ENCODE measurements around the gene TNFRSF4. TPM values are rescaled to one million over a fixed set of nuclear protein-coding genes. Genes with fewer than 3 reads are reported as not detected.

TNFRSF4 gene
- total and polyA plus RNA-seq, 5 donors from 2014 or later, result 19.0 to 65.8 (median 33.9) TPM

DNA sequence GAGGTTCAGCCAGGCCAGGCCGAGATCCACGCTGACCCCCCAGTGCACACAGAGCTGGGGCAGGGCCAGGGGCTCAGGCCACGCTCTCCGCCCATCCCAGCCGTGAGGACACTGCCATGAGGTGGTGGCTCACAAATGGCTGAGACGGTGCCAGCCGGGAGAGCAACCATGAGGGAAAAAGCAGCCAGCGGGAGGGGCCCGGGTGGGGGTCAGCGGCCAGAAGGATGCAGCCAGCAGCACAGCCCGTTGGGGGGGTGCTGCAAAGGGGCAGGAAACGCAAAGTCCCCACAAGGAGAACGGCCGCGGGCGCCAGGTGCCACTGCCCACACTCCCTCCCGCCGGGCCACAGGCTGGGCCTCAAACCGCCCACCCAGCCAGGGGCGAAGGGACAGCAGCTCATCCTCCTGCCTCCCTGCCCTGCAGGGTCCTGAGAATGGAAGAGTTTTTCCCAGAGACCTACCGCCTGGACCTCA, 32.0 kb downstream of the TNFRSF4 start:
- Histone ChIP-seq H3K36me3 (ENCODE audit: control insufficient read depth, insufficient read depth, low read length) (no peaks in the 10 kb centered on the region), H3K9me3 (ENCODE audit: control insufficient read depth in 2 of 2, low read length in 2 of 2) (no peaks in the 10 kb centered on the region), H3K27ac (ENCODE audit: insufficient read depth, low read length, poor library complexity, severe bottlenecking) (no peak overlapping the region), H3K4me3 (ENCODE audit: low read depth, low read length) (no peak overlapping the region), H3K27me3 (ENCODE audit: control insufficient read depth, insufficient read depth, low read length) (no peaks in the 10 kb centered on the region), H3K4me1 (ENCODE audit: control insufficient read depth, insufficient read depth, low read length, poor library complexity, severe bottlenecking) (peaks cover 6% of the 10 kb centered on the region)
- H3K4me1 Mint-ChIP-seq, result peaks cover 0 to 5% (median 0%) of the 10 kb centered on the region in 4 donors
- DNase-seq (no peak), ATAC-seq (ENCODE audit: low read depth in 2 of 2) (no peak)
- peaks cover 10% of the 10 kb centered on the region for H3K27me3 Mint-ChIP-seq
- no peaks in the 10 kb centered on the region for H3K36me3 Mint-ChIP-seq
- H3K4me3 Mint-ChIP-seq, result no peak overlapping the region
- H3K27ac Mint-ChIP-seq, result no peak overlapping the region
- peaks cover 0 to 3% (median 0%) of the 10 kb centered on the region in 7 donors for H3K9me3 Mint-ChIP-seq

DNA sequence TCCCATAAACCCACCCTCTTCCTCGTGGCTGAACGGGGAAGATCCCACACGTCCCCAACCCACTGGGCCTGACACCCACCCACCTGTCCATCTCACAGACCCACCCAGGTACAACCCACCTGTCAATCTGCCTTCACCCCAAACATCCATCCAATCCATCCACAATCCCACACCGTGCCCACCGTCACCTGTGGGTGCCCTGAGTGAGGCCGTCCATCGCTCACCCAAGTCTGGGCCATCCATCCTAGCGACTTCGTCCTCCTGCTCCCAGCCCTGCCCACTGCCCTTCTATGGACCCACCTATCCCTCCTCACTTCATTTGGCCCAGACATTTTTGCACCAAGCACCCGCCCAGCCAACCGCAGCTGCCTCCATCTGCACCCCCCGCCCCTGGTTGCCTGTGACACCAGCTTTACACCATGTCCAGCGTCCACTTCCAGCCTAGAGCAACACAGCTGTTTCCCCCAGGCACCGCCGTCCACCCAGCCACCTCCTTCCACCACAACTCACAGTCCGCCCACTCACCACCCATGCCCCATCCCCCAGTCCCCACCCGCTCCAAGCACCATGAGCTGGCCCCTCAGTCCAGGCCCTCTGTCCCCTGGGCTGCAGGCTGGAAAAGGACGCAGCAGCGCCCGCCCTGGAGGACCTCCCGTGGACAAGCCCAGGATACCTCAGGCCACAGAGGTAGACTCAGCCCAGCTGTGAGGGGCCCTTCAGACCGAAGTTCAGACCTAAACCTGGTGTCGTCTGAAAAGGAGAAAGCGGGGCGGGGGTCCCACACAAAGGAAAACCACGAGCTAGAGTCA, 32.6 kb downstream of the TNFRSF4 start:
- peaks cover 6% of the 10 kb centered on the region for H3K4me1 ChIP-seq (ENCODE audit: control insufficient read depth, insufficient read depth, low read length, poor library complexity, severe bottlenecking)
- no peaks in the 10 kb centered on the region for H3K36me3 ChIP-seq (ENCODE audit: control insufficient read depth, insufficient read depth, low read length)
- H3K27ac ChIP-seq (ENCODE audit: insufficient read depth, low read length, poor library complexity, severe bottlenecking), result no peak overlapping the region
- H3K27me3 ChIP-seq (ENCODE audit: control insufficient read depth, insufficient read depth, low read length), result no peaks in the 10 kb centered on the region
- ATAC-seq (ENCODE audit: low read depth in 2 of 2) (no peak), DNase-seq (peak in 1 of 3 donors; percentile 0)
- Mint-ChIP-seq H3K27ac (peak overlapping the region in 2 of 3 donors; percentile 4 to 71), H3K27me3 (peaks cover 10% of the 10 kb centered on the region), H3K36me3 (no peaks in the 10 kb centered on the region), H3K4me3 (peak overlapping the region in 1 of 4 donors; percentile 52), H3K4me1 (peaks cover 0 to 5% (median 0%) of the 10 kb centered on the region in 4 donors), H3K9me3 (peaks cover 0 to 3% (median 0%) of the 10 kb centered on the region in 7 donors)
- no peak overlapping the region for H3K4me3 ChIP-seq (ENCODE audit: low read depth, low read length)
- no peaks in the 10 kb centered on the region for H3K9me3 ChIP-seq (ENCODE audit: control insufficient read depth in 2 of 2, low read length in 2 of 2)

DNA sequence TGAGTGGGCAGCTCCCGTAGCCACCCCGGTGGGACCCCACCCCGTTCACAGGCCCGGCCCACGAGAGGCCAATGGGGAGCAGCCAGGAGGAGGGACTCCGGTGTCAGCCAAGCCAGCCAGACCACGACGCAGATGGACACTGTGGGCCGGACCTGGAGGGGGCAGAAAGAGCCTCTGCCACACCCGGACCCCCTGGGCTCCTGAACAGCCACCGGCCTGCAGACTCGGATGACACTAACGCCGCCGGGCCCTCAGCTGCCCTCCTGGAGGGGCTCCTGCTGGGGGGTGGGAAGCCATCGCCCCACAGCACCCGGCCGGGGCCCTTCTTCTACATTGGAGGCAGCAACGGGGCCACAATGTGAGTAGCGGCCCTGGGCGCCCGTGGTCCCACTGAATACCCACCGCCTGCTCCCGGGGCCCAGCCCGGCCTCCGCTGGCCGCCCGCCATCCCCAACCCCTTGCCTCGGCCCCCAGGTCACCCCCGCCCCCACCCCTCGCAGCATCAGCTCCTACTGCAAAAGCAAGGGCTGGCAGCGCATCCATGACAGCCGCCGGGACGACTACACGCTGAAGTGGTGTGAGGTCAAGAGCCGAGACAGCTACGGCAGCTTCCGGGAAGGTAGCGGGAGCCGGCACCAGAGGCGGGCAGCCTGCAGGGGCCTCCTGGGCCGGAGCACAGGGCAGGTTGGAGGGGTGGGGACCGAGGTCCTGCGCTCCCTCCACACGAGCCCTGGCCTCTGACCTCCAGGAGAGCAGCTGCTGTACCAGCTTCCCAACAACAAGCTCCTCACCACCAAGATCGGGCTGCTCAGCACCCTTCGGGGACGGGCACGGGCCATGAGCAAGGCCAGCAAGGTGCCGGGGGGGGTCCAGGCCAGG, 33.7 kb downstream of the TNFRSF4 start:
- Mint-ChIP-seq H3K27me3 (peaks cover 11% of the 10 kb centered on the region), H3K4me3 (no peak overlapping the region), H3K4me1 (peaks cover 0 to 10% (median 0%) of the 10 kb centered on the region in 4 donors), H3K9me3 (peaks cover 0 to 2% (median 0%) of the 10 kb centered on the region in 7 donors), H3K36me3 (no peaks in the 10 kb centered on the region), H3K27ac (no peak overlapping the region)
- no peaks in the 10 kb centered on the region for H3K36me3 ChIP-seq (ENCODE audit: control insufficient read depth, insufficient read depth, low read length)
- no peaks in the 10 kb centered on the region for H3K9me3 ChIP-seq (ENCODE audit: control insufficient read depth in 2 of 2, low read length in 2 of 2)
- H3K4me1 ChIP-seq (ENCODE audit: control insufficient read depth, insufficient read depth, low read length, poor library complexity, severe bottlenecking), result peaks cover 6% of the 10 kb centered on the region
- peak in 1 of 3 donors; percentile 1 for DNase-seq
- no peak for ATAC-seq (ENCODE audit: low read depth in 2 of 2)
- H3K27ac ChIP-seq (ENCODE audit: insufficient read depth, low read length, poor library complexity, severe bottlenecking), result no peak overlapping the region
- H3K4me3 ChIP-seq (ENCODE audit: low read depth, low read length), result no peak overlapping the region
- H3K27me3 ChIP-seq (ENCODE audit: control insufficient read depth, insufficient read depth, low read length), result no peaks in the 10 kb centered on the region

DNA sequence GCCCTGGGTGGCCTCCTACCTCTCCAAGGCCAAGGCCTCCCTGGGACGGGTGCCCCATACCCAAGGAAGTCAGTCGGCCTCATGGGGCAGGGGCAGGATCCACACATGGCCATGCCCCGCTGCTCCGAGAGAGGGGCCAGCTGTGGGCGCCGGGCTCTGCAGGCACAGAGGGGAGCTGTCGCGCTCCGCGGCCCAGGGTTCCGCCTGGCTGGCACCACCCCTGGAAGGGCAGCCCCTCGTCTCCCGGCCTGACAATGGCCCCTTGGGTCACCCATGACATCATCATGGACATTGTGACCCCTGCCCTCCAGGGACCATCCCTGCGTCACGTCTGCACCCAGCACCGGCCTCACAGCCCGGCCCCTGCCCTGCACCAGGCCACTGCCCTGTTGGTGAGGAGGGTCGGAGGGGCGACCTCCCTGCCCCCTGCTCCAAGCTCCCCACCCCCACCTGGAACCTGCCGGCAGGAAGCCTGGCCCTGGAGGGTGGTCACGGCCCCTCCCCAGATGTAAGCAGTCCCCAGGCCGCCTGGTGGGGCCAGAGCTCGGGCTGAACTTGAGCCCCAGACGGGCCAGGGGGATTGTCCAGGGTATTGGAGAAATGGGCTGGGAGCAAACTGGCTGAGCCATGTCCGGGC, 34.5 kb downstream of the TNFRSF4 start:
- no peak overlapping the region for H3K27ac ChIP-seq (ENCODE audit: insufficient read depth, low read length, poor library complexity, severe bottlenecking)
- Mint-ChIP-seq H3K36me3 (no peaks in the 10 kb centered on the region), H3K4me1 (peaks cover 0 to 11% (median 0%) of the 10 kb centered on the region in 4 donors), H3K27me3 (peaks cover 11% of the 10 kb centered on the region), H3K9me3 (peaks cover 0 to 2% (median 0%) of the 10 kb centered on the region in 7 donors), H3K27ac (no peak overlapping the region), H3K4me3 (no peak overlapping the region)
- no peak for ATAC-seq (ENCODE audit: low read depth in 2 of 2)
- H3K27me3 ChIP-seq (ENCODE audit: control insufficient read depth, insufficient read depth, low read length), result no peaks in the 10 kb centered on the region
- no peaks in the 10 kb centered on the region for H3K36me3 ChIP-seq (ENCODE audit: control insufficient read depth, insufficient read depth, low read length)
- peaks cover 6% of the 10 kb centered on the region for H3K4me1 ChIP-seq (ENCODE audit: control insufficient read depth, insufficient read depth, low read length, poor library complexity, severe bottlenecking)
- no peak for DNase-seq
- no peak overlapping the region for H3K4me3 ChIP-seq (ENCODE audit: low read depth, low read length)
- H3K9me3 ChIP-seq (ENCODE audit: control insufficient read depth in 2 of 2, low read length in 2 of 2), result no peaks in the 10 kb centered on the region

DNA sequence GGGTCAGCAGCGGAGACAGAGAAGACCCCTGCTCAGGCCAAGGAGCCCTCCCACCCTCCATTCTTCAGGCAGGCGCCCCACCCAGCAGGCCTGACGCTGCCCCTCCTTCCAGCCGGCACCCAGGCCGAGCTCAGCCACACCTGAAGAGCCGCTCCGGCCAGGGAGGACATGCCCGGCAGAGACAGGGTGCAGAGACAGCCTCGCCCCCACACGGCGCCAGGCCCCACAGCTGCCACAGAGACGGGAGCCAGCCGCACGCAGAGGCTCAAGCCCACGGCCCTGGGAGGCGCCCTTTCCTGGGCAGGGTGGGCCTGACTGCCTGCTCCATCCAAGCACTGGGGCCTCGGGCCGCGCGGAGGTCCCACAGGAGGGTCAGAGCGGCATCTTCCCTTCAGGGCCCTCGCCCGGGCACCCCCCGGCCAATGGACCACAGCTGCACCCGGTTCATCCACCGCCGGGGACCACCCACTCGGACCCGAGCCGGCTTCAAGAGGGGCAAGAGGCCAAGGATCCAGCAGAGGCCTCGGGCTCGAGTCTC, 35.1 kb downstream of the TNFRSF4 start:
- no peaks in the 10 kb centered on the region for H3K36me3 Mint-ChIP-seq
- no peak overlapping the region for H3K27ac ChIP-seq (ENCODE audit: insufficient read depth, low read length, poor library complexity, severe bottlenecking)
- DNase-seq (no peak), ATAC-seq (ENCODE audit: low read depth in 2 of 2) (no peak)
- no peaks in the 10 kb centered on the region for H3K27me3 ChIP-seq (ENCODE audit: control insufficient read depth, insufficient read depth, low read length)
- H3K27ac Mint-ChIP-seq, result no peak overlapping the region
- H3K9me3 ChIP-seq (ENCODE audit: control insufficient read depth in 2 of 2, low read length in 2 of 2), result no peaks in the 10 kb centered on the region
- peaks cover 0 to 13% (median 0%) of the 10 kb centered on the region in 4 donors for H3K4me1 Mint-ChIP-seq
- no peaks in the 10 kb centered on the region for H3K36me3 ChIP-seq (ENCODE audit: control insufficient read depth, insufficient read depth, low read length)
- peaks cover 12% of the 10 kb centered on the region for H3K4me1 ChIP-seq (ENCODE audit: control insufficient read depth, insufficient read depth, low read length, poor library complexity, severe bottlenecking)
- H3K4me3 ChIP-seq (ENCODE audit: low read depth, low read length), result no peak overlapping the region
- peaks cover 0 to 2% (median 0%) of the 10 kb centered on the region in 7 donors for H3K9me3 Mint-ChIP-seq
- H3K4me3 Mint-ChIP-seq, result no peak overlapping the region
- peaks cover 11% of the 10 kb centered on the region for H3K27me3 Mint-ChIP-seq

DNA sequence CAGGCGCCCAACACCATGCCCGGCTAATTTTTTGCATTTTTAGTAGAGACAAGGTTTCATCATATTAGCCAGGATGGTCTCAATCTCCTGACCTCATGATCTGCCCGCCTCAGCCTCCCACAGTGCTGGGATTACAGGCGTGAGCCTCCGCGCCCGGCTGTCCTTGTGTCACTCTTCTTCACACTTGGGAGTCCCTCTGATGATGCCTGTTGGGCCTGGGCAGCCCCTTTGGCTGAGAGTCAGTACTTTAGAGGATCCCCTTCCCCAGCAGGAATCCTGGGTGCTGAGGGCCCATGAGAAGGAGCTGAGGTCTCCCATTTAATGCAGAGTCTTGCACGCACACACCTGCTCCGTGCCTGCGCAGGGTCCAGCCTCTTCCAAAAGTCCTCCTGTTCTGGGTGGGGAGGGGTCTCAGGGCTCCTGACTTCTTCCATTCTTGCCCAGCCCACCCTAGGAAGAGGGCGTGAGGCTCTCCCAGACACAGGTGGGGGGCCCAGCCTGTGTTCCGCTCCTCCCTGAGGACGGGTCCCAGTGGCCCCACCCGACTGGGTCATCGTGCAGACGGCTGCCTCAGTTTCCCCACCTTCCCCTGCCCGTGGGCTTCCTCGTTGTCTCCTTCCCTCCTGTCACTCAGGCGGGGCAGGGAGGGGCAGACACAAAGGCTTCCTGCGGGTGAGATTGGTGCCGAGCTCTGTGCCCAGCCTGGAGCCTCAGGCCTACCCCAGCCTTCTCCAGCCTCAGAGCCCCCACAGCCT, 36.3 kb downstream of the TNFRSF4 start:
- Mint-ChIP-seq H3K27ac (peak overlapping the region in 1 of 3 donors; percentile 7), H3K4me1 (peaks cover 0 to 18% (median 0%) of the 10 kb centered on the region in 4 donors), H3K4me3 (no peak overlapping the region), H3K9me3 (peaks cover 0 to 2% (median 0%) of the 10 kb centered on the region in 7 donors), H3K36me3 (no peaks in the 10 kb centered on the region), H3K27me3 (peaks cover 17% of the 10 kb centered on the region)
- H3K4me1 ChIP-seq (ENCODE audit: control insufficient read depth, insufficient read depth, low read length, poor library complexity, severe bottlenecking), result peaks cover 20% of the 10 kb centered on the region
- no peak for DNase-seq
- no peak overlapping the region for H3K27ac ChIP-seq (ENCODE audit: insufficient read depth, low read length, poor library complexity, severe bottlenecking)
- H3K9me3 ChIP-seq (ENCODE audit: control insufficient read depth in 2 of 2, low read length in 2 of 2), result no peaks in the 10 kb centered on the region
- H3K27me3 ChIP-seq (ENCODE audit: control insufficient read depth, insufficient read depth, low read length), result no peaks in the 10 kb centered on the region
- H3K4me3 ChIP-seq (ENCODE audit: low read depth, low read length), result no peak overlapping the region
- no peak for ATAC-seq (ENCODE audit: low read depth in 2 of 2)
- H3K36me3 ChIP-seq (ENCODE audit: control insufficient read depth, insufficient read depth, low read length), result no peaks in the 10 kb centered on the region
